ENCODE results near the gene WNT2B. TPM values are rescaled to one million over a fixed set of nuclear protein-coding genes. Genes with fewer than 3 reads are reported as not detected.
A peak's percentile ranks its signal among the peaks of the same experiment; 100 is the strongest.

The WNT2B gene
- total and polyA plus RNA-seq, 9 of the 15 experiments (the other 6 are each of a cell fraction or from before 2014, with no cell fraction given), result 0.02 to 0.06 (median 0.04) TPM; not detected in 3

GRCh38 chr1:112517646-112518045 is 8.9 kb downstream of the WNT2B start:
- DNase-seq (ENCODE audit: extremely low read depth in 1 of 4, low spot score in 3 of 4), result no peak
- no peak overlapping the region for H3K27ac ChIP-seq (ENCODE audit: extremely low read depth, low read depth, low read length)
- no peaks in the 10 kb centered on the region for H3K9me3 ChIP-seq (replicated peaks; ENCODE audit: control insufficient read depth, insufficient read depth, low read depth, low read length)
- 10% methylated on average over 2 of the region's 2 CpGs for WGBS (ENCODE audit: insufficient coverage, low coverage, missing lambda C conversion rate)
- H3K27me3 ChIP-seq (ENCODE audit: control insufficient read depth in 2 of 2, insufficient read depth in 2 of 2, low read length in 2 of 2), result peaks cover 6 to 37% of the 10 kb centered on the region in 2 experiments
- H3K4me3 ChIP-seq, result no peak overlapping the region
- H4K20me1 ChIP-seq (replicated peaks; ENCODE audit: control insufficient read depth, insufficient read depth, low read length), result peaks cover 5% of the 10 kb centered on the region; the same call in 1 of the 2 replicates
- in situ Hi-C loops (cut with MboI) (no loop called here), intact Hi-C loops (cut with micrococcal nuclease) (no loop called here)
- H3K9me1 ChIP-seq (ENCODE audit: control insufficient read depth, insufficient read depth, low read length), result no peaks in the 10 kb centered on the region
- no peaks in the 10 kb centered on the region for H3K36me3 ChIP-seq (ENCODE audit: control insufficient read depth, insufficient read depth, low read length)
- no peak for ATAC-seq
- ChIA-PET CTCF (ENCODE audit: low intra/inter-chr PET ratio) (interaction anchor here (0.6 kb wide), 1 partner anchor 52 kb away, joined by 4 read pairs; no protein-coding TSS in a partner anchor), POLR2A (interaction anchor here (0.6 to 1.6 kb wide), 3 partner anchors 11 to 196 kb away, joined by 3 to 4 read pairs (median 4); no protein-coding TSS in a partner anchor)
- no peak overlapping the region for H3K4me2 ChIP-seq (ENCODE audit: insufficient read depth, low read length)
- FAIRE-seq, result no peak
- TF ChIP-seq, protein P1, sequence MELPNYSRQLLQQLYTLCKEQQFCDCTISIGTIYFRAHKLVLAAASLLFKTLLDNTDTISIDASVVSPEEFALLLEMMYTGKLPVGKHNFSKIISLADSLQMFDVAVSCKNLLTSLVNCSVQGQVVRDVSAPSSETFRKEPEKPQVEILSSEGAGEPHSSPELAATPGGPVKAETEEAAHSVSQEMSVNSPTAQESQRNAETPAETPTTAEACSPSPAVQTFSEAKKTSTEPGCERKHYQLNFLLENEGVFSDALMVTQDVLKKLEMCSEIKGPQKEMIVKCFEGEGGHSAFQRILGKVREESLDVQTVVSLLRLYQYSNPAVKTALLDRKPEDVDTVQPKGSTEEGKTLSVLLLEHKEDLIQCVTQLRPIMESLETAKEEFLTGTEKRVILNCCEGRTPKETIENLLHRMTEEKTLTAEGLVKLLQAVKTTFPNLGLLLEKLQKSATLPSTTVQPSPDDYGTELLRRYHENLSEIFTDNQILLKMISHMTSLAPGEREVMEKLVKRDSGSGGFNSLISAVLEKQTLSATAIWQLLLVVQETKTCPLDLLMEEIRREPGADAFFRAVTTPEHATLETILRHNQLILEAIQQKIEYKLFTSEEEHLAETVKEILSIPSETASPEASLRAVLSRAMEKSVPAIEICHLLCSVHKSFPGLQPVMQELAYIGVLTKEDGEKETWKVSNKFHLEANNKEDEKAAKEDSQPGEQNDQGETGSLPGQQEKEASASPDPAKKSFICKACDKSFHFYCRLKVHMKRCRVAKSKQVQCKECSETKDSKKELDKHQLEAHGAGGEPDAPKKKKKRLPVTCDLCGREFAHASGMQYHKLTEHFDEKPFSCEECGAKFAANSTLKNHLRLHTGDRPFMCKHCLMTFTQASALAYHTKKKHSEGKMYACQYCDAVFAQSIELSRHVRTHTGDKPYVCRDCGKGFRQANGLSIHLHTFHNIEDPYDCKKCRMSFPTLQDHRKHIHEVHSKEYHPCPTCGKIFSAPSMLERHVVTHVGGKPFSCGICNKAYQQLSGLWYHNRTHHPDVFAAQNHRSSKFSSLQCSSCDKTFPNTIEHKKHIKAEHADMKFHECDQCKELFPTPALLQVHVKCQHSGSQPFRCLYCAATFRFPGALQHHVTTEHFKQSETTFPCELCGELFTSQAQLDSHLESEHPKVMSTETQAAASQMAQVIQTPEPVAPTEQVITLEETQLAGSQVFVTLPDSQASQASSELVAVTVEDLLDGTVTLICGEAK (IDR thresholded peaks at IDR 0.05), result peak; percentile 84
- TF ChIP-seq, protein P1 (CRISPR knock-in tag; IDR thresholded peaks at IDR 0.05), result peak; percentile 77
- TF ChIP-seq NFIC (IDR thresholded peaks at IDR 0.05), result no peak
- peaks cover 6 to 14% of the 10 kb centered on the region in 2 experiments; a peak in 3 of 5 replicates for H3K4me1 ChIP-seq (replicated peaks in 1 of 2; ENCODE audit: control insufficient read depth in 2 of 2, insufficient read depth in 2 of 2, low read length in 2 of 2)
- H2AFZ ChIP-seq (ENCODE audit: low read depth, low read length), result no peak overlapping the region
- H3K9ac ChIP-seq (ENCODE audit: insufficient read depth in 1 of 2, low read depth in 2 of 2, low read length in 2 of 2), result no peak overlapping the region
- BruUV-seq (replicated peaks), result no TSS peak
- no peaks in the 10 kb centered on the region for H3K79me2 ChIP-seq (ENCODE audit: control insufficient read depth, insufficient read depth, low read length)

Data from K562 (cell line).